Measurements from ENCODE around the gene LRRD1.
A peak's percentile ranks its signal among the peaks of the same experiment; 100 is the strongest.
"Not testable (repeated sequence)": the region's sequence is repeated elsewhere in the genome, so short reads cannot be mapped to it uniquely, and the experiment has no call there.

Gene LRRD1

DNA sequence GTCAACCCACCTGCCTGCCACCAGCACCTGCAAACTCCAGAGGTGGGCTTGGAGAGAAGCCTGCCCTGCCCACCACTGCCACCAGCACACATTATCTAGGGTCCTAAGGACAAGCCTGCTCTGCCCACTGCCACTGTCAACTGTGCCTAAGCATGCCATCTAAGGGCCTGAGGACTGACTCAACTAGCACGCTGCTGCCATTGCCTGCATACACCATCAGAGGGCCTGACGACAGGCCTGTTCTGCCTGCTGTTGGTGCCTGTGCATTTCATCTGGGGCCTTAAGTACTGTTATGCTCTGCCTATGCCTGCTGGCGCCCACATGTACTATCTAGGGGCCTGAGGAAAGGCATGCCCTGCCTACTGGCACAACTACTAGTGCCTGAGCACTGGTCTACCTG, 27.0 kb upstream of the LRRD1 start:
- TF ChIP-seq, protein P1, sequence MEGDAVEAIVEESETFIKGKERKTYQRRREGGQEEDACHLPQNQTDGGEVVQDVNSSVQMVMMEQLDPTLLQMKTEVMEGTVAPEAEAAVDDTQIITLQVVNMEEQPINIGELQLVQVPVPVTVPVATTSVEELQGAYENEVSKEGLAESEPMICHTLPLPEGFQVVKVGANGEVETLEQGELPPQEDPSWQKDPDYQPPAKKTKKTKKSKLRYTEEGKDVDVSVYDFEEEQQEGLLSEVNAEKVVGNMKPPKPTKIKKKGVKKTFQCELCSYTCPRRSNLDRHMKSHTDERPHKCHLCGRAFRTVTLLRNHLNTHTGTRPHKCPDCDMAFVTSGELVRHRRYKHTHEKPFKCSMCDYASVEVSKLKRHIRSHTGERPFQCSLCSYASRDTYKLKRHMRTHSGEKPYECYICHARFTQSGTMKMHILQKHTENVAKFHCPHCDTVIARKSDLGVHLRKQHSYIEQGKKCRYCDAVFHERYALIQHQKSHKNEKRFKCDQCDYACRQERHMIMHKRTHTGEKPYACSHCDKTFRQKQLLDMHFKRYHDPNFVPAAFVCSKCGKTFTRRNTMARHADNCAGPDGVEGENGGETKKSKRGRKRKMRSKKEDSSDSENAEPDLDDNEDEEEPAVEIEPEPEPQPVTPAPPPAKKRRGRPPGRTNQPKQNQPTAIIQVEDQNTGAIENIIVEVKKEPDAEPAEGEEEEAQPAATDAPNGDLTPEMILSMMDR (IDR thresholded peaks at IDR 0.05; ENCODE audit: low read depth, low read length) = no peak
- H3K4me3 ChIP-seq (replicated peaks in 1 of 2; ENCODE audit: low read depth in 2 of 2, low read length in 2 of 2) = no peak overlapping the region
- DNase-seq (ENCODE audit: low read depth in 2 of 2) = no peak

DNA sequence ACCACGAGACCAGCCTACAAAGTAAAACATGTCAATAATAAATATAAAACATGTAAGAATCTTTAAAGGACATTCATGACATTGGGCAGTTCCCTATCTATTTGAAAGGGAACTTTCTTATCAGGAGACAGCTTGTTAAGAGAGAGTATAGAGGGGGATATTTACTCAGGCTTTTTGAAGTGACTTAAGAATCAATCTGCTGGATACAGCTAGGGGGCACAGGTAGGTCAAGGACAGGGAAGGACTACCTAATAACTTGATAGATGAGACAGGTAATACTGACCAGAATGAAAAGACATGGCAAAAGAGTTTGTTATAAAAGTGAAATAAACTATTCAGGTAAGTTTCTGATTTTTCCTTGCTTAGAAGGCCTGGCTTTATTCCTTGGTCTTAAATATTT, 21.8 kb upstream of the LRRD1 start:
- no peak for DNase-seq (ENCODE audit: low read depth in 2 of 2)
- TF ChIP-seq, protein P1 (IDR thresholded peaks at IDR 0.05; ENCODE audit: low read depth, low read length) = no peak

DNA sequence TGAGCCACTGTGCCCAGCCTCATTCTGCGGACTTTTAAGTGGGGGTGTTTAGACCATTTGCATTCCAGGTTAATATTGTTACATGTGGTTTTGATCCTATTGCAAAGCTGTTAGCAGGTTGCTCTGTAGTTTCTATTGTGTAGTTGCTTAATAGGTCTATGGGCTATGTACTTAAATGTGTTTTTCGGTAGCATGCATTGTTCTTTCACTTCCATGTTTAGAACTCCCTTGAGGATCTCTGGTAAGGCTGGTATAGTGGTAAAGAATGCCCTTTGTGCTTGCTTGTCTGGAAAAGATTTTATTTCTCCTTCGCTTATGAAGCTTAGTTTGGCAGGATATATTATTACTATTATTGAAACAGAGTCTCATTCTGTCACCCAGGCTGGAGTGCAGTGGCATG, 13.4 kb upstream of the LRRD1 start:
- no peak overlapping the region for H3K4me3 ChIP-seq (replicated peaks in 1 of 2; ENCODE audit: low read depth in 2 of 2, low read length in 2 of 2)
- TF ChIP-seq, protein P1 (IDR thresholded peaks at IDR 0.05; ENCODE audit: low read depth, low read length) = no peak
- no peak for DNase-seq (ENCODE audit: low read depth in 2 of 2)

More for the DNA sequence above, 21.8 kb upstream of the LRRD1 start:
- no peak overlapping the region for H3K4me3 ChIP-seq (replicated peaks in 1 of 2; ENCODE audit: low read depth in 2 of 2, low read length in 2 of 2)

DNA sequence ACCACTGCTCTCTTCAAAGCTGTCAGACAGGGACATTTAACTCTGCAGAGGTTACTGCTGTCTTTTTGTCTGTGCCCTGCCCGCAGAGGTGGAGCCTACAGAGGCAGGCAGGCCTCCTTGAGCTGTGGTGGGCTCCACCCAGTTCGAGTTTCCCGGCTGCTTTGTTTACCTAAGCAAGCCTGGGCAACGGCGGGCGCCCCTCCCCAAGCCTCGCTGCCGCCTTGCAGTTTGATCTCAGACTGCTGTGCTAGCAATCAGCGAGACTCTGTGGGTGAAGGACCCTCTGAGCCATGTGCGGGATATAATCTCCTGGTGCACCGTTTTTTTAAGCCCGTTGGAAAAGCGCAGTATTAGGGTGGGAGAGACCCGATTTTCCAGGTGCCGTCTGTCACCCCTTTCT, 10.3 kb upstream of the LRRD1 start:
- not testable (repeated sequence) for H3K4me3 ChIP-seq (replicated peaks in 1 of 2; ENCODE audit: low read depth in 2 of 2, low read length in 2 of 2); DNase-seq (ENCODE audit: low read depth in 2 of 2)

GRCh38 chr7:92184294-92184693, 5.4 kb upstream of the LRRD1 start:
- not testable (repeated sequence) for H3K4me3 ChIP-seq (replicated peaks in 1 of 2; ENCODE audit: low read depth in 2 of 2, low read length in 2 of 2); DNase-seq (ENCODE audit: low read depth in 2 of 2)

DNA sequence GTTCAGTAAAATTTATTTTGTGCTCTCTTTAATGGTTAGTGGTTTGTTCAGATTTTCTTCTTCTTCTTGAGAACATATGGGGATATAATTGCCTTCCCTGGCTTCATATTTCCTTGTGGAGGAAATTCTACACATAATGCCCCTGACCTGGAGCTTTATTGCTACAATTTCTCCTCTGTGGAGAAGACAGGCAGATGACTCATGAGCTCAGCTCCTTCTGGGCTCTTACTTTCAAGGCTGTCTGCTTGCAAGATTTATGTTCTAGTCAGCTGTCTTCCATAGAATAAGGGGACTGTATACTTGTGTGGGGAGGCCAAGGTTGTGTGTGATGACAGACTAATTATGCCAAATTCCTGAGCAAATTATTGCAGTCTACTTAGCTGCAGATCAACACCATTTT, 1.6 kb downstream of the LRRD1 start:
- no peak overlapping the region for H3K4me3 ChIP-seq (replicated peaks in 1 of 2; ENCODE audit: low read depth in 2 of 2, low read length in 2 of 2)
- TF ChIP-seq, protein P1 (IDR thresholded peaks at IDR 0.05; ENCODE audit: low read depth, low read length) = no peak
- DNase-seq (ENCODE audit: low read depth in 2 of 2) = peak; percentile 20 to 38

GRCh38 chr7:92169529-92169928, 9.4 kb downstream of the LRRD1 start:
- H3K4me3 ChIP-seq (replicated peaks in 1 of 2; ENCODE audit: low read depth in 2 of 2, low read length in 2 of 2); DNase-seq (ENCODE audit: low read depth in 2 of 2): not testable (repeated sequence)

DNA sequence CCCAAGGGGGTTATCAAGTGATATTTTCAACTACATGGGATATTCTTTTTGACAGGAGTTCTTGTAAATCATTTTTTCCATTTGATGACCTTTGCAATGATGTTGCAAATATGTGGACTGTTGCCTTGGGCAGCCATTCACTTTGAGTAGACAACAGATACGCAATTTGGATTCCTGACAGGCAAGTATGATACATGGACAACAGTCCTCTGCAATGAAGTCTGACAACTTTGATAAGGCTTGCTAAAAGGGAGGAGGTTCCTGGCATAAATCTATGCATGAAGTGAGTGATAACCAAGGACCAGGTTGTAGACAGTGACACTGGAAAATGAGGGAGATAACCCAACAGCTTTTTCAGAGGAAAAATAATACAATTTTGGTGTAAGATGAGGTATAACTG, 17.7 kb downstream of the LRRD1 start:
- TF ChIP-seq, protein P1 (IDR thresholded peaks at IDR 0.05; ENCODE audit: low read depth, low read length) = no peak
- DNase-seq (ENCODE audit: low read depth in 2 of 2) = no peak
- H3K4me3 ChIP-seq (replicated peaks in 1 of 2; ENCODE audit: low read depth in 2 of 2, low read length in 2 of 2) = no peak overlapping the region

Data from cardiac fibroblast (primary cell).